GM12865 (cell line): ENCODE results near the gene CUX1.

Experiments used
- DNase-seq: peaks from one replicate; pipeline ENCODE4 v3.0.0; 2010; ENCODE audit warnings: low read depth
- H3K4me3 ChIP-seq: 2 replicates; pipeline ENCODE4 v1.5.1; 2011; ENCODE audit warnings: mild to moderate bottlenecking, low read depth, low read length, control low read depth
- CTCF ChIP-seq: IDR thresholded peaks from 2 replicates; pipeline ENCODE4 v1.5.1; 2011; ENCODE audit warnings: low read length, control low read depth, low read depth, inconsistent platforms; ENCODE audit not compliant: insufficient read depth; ENCODE audit errors: missing control alignments

Gene CUX1

GRCh38 chr7:101995121-101995520 is 177.7 kb downstream of the CUX1 start:
- DNase-seq: no peak
- no peak for TF ChIP-seq CTCF
- no peak overlapping the region for H3K4me3 ChIP-seq

GRCh38 chr7:101996131-101996691 is 178.8 kb downstream of the CUX1 start:
- no peak for DNase-seq
- no peak for TF ChIP-seq CTCF
- no peak overlapping the region for H3K4me3 ChIP-seq

- DNase-seq: no peak
- TF ChIP-seq CTCF: no peak
- H3K4me3 ChIP-seq: no peak overlapping the region
Measured at GRCh38 chr7:101996876-101997275, 179.4 kb downstream of the CUX1 start.

- no peak for TF ChIP-seq CTCF
- no peak for DNase-seq
- no peak overlapping the region for H3K4me3 ChIP-seq
Measured at GRCh38 chr7:101998029-101998905, 180.8 kb downstream of the CUX1 start.

GRCh38 chr7:101998906-101999240 is 181.4 kb downstream of the CUX1 start:
- H3K4me3 ChIP-seq: no peak overlapping the region
- TF ChIP-seq CTCF: no peak
- no peak for DNase-seq

- TF ChIP-seq CTCF: no peak
- H3K4me3 ChIP-seq: no peak overlapping the region
Measured at GRCh38 chr7:101999393-101999792, 182.0 kb downstream of the CUX1 start.

More at GRCh38 chr7:101999393-101999792, 182.0 kb downstream of the CUX1 start:
- DNase-seq: no peak
